Esophagus squamous epithelium (tissue), 4 donors: ENCODE results near the gene TMCO4.

Source experiments
- CTCF ChIP-seq, 6 experiments: fragments of 450-650 bp in 4 of 6; fragments of 200-600 bp in 2 of 6; sonication (generic) in 2 of 6; IDR thresholded peaks; one replicate each; pipeline ENCODE4 v1.5.1; 2016 to 2019; ENCODE audit warnings: antibody characterized with exemption in 6 of 6, mild to moderate bottlenecking in 4 of 6, moderate library complexity in 4 of 6
- POLR2A ChIP-seq, 4 donors: fragments of 450-650 bp; IDR thresholded peaks; one replicate each; pipeline ENCODE4 v1.6.1; 2017; ENCODE audit warnings: antibody characterized with exemption in 4 of 4, mild to moderate bottlenecking in 4 of 4, moderate library complexity in 3 of 4

GRCh38 chr1:19648689-19649088, 151.0 kb downstream of the TMCO4 start:
- peak in 5 of 6 experiments; percentile 27 to 53 (median 37) for TF ChIP-seq CTCF (IDR thresholded peaks at IDR 0.05)
- TF ChIP-seq POLR2A (IDR thresholded peaks at IDR 0.05), result no peak
